ENCODE results near the gene INPP4A.

INPP4A gene

DNA sequence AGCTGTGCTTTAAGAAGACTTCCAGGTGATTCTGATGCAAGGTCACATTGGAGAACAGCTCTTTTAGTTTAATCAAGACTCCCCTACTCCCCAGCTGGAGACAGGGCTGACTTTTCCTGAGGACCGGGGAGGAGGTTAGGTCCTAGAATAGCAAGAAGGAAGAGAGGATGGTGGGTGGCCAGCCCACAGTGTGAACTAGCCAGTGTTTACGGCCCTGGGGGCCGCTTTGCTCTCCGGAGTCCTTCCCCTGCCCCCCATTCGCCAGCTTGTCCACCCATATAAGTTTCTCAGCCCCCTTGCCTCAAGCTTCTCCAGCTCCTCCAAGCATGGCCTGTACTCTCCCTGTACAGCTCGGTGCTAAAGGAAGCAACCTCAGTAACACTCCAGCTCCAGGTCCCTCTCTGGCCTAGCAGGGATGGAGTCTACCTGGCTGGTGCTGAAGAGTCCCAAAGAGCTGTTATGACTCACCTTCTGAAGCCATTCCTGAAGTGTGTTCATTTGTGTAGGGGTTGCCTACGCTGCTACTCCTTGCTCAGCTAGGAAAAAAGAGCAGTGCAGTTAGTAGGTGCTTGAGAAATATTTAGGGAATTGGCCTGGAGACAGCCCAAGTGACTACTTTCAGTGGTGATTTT is 7.9 kb downstream of the INPP4A start:
- H3K4me3 ChIP-seq (ENCODE audit: low read depth, low read length): no peak overlapping the region
- TF ChIP-seq CTCF (IDR thresholded peaks at IDR 0.05; ENCODE audit: low read depth, low read length): no peak

DNA sequence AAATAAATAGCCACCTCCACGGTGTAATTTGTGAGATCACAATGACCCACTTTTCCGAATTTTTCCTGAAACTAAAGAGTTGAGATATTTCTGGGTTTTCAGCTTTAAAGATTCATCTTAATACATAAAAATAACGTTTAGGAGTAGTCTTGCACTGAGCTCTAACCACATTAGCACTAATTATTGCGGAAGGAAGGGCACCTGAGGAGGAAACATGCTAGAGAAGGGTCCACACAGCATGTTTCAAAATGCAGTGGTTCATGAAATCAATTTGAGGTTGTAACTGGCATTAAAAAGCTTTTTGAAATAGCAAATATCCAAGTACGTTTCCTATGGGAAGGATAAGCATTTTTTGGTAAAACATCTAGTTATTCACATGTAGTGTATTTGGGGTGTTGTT is 8.4 kb downstream of the INPP4A start:
- TF ChIP-seq CTCF (IDR thresholded peaks at IDR 0.05; ENCODE audit: low read depth, low read length): no peak
- H3K4me3 ChIP-seq (ENCODE audit: low read depth, low read length): no peak overlapping the region

DNA sequence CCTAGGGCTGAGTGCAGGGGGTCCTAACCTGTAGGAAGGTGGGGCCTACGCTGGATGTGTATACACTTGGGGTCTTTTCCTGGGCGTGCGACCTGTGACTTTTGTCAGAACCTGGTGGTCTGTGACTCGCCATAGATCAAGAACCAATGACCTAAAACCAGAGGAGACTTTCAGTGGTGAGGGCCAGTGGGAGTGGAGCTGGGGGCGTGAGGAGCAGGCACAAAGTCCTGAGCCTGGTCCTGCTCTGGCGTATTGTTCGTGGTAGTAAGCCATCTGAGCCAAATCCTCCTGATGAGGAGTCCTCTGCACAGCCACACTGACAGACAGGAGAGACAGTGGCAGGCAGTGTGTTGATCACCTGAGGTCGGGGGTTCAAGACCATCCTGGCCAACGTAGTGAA is 8.9 kb downstream of the INPP4A start:
- H3K4me3 ChIP-seq (ENCODE audit: low read depth, low read length): no peak overlapping the region
- no peak for TF ChIP-seq CTCF (IDR thresholded peaks at IDR 0.05; ENCODE audit: low read depth, low read length)

DNA sequence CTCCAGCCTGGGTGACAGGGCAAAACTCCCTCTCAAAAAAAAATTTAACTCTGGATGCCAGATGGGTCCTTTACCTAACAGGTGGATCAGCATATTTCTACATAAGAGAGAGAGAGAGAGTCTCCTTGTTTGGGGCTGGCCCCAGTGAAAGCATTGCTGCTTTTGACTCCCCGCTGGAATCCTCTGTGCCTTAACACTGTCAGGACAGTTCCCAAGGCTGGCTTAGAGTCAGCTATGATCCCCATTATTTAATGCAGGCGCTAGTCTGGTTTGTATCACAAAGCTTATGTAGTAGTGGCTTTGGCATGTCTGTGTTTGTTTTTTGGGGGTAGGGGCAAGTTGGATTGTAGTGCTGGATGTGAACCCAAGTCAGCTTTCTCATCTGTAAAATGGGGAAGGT is 9.4 kb downstream of the INPP4A start:
- H3K4me3 ChIP-seq (ENCODE audit: low read depth, low read length): no peak overlapping the region
- TF ChIP-seq CTCF (IDR thresholded peaks at IDR 0.05; ENCODE audit: low read depth, low read length): no peak

DNA sequence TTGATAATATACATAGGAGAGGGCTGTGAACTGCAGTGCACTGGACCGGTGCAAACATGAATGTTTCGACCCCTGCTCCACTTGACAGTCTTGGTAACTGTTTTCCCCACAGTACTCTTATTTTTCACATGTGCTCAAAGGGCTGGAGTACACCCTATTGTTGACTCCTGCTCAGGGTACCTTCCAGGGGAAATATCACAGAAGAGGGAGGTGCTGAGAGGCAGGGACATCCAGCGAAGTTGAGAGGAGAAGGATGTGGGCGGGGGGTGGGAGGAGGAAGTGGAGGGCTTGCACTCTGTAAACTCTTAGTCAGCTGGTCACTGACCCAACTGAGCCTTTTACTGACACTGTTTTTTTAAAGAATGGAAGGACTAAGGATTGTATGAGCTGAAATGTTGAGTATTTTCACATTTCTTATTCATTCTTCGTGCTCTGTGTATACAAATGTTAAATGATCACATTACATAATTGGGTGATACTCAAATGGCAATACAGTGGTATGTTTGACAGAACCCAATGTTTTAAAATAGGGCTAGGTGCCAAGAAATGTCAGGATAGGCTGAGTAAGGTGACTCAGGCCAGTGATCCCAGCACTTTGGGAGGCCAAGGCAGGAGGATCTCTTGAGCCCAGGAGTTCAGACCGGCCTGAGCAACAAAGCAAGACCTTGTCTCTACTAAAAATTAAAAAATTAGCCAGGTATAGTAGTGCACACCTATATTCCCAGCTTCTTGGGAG is 10.0 kb downstream of the INPP4A start:
- H3K4me3 ChIP-seq (ENCODE audit: low read depth, low read length): no peak overlapping the region
- no peak for TF ChIP-seq CTCF (IDR thresholded peaks at IDR 0.05; ENCODE audit: low read depth, low read length)

GRCh38 chr2:98455494-98455976 is 10.9 kb downstream of the INPP4A start:
- H3K4me3 ChIP-seq (ENCODE audit: low read depth, low read length): no peak overlapping the region
- TF ChIP-seq CTCF (IDR thresholded peaks at IDR 0.05; ENCODE audit: low read depth, low read length): no peak

DNA sequence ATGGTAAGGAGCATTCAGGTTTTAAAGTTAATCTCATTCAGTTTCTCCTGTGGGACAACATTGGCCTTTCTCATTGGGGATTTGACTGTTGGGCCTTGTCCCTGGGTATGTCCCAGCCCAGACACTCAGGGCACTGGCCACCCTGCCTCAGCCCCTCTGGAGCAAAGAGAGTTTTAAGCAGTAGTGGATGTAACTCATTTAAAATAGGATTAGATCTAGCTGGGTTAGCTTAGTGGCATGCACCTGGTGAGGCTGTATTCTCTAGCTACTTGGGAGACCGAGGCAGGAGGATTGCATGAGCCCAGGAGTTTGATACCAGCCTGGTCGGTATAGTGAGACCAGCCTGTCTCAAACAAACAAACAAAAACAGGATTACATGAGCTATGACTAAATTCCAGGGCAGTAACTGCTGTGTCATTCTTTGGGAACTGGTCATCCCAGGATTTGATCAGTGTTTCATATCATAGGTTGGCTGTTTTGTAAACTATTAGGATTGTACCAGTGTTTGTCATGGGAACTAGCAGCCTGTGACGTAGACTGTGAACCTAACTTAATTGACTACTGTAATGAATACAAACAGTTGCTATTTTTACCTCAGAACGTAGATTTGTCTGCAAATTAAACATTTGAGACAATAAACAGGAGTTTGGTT is 12.5 kb downstream of the INPP4A start:
- TF ChIP-seq CTCF (IDR thresholded peaks at IDR 0.05; ENCODE audit: low read depth, low read length): no peak
- H3K4me3 ChIP-seq (ENCODE audit: low read depth, low read length): no peak overlapping the region

All from WI38 (cell line).